Measurements from ENCODE around the gene CTAGE9. TPM values are rescaled to one million over a fixed set of nuclear protein-coding genes. Genes with fewer than 3 reads are reported as not detected.

CTAGE9 gene
- total and polyA plus RNA-seq, 2 donors (not counting 1 experiment from before 2014, with no cell fraction given) = not detected

- Histone ChIP-seq H3K9ac (ENCODE audit: low read length) (no peak overlapping the region), H3K4me3 (ENCODE audit: control extremely low read depth in 1 of 5, extremely low read depth in 1 of 5, insufficient read depth in 1 of 5, low read depth in 2 of 5, low read length in 4 of 5) (no peak overlapping the region), H2AFZ (ENCODE audit: insufficient read depth, low read depth, low read length, poor library complexity, severe bottlenecking) (no peak overlapping the region), H3K4me2 (replicated peaks; ENCODE audit: low read depth, low read length, poor library complexity, severe bottlenecking) (no peak overlapping the region), H3K27ac (ENCODE audit: low read length in 2 of 2) (no peak overlapping the region), H3K9me3 (ENCODE audit: control extremely low read depth in 1 of 3, control insufficient read depth in 2 of 3, insufficient read depth in 1 of 3, low read length in 2 of 3) (no peaks in the 10 kb centered on the region), H3K4me1 (ENCODE audit: control insufficient read depth in 2 of 2, insufficient read depth in 2 of 2, low read length in 2 of 2) (peaks cover 3 to 4% of the 10 kb centered on the region in 2 donors), H3K36me3 (replicated peaks in 1 of 2; ENCODE audit: control extremely low read depth in 1 of 2, control insufficient read depth in 1 of 2, extremely low read depth in 1 of 2, insufficient read depth in 2 of 2, low read length in 1 of 2) (no peaks in the 10 kb centered on the region), H3K27me3 (replicated peaks in 1 of 4; ENCODE audit: control extremely low read depth in 1 of 4, control insufficient read depth in 3 of 4, insufficient read depth in 4 of 4, low read length in 3 of 4) (peaks cover 0 to 4% (median 0%) of the 10 kb centered on the region in 4 experiments), H4K20me1 (ENCODE audit: control insufficient read depth, insufficient read depth, low read length, poor library complexity, severe bottlenecking) (no peaks in the 10 kb centered on the region), H3K79me2 (ENCODE audit: control insufficient read depth, insufficient read depth, low read length) (no peaks in the 10 kb centered on the region)
- ATAC-seq (ENCODE audit: low read depth) (no peak), DNase-seq (no peak)
- no peak for TF ChIP-seq EZH2 (IDR thresholded peaks at IDR 0.05; ENCODE audit: borderline replicate concordance, insufficient read depth, low read depth, low read length, poor library complexity, severe bottlenecking)
- no peak for TF ChIP-seq CTCF (IDR thresholded peaks at IDR 0.05)
- peaks cover 5% of the 10 kb centered on the region for H3K27me3 Mint-ChIP-seq
- no peak overlapping the region for H3K27ac Mint-ChIP-seq
- WGBS (ENCODE audit: insufficient coverage) = 10% methylated on average over 1 of the region's 3 CpGs
- H3K9me3 Mint-ChIP-seq (ENCODE audit: insufficient read depth) = no peaks in the 10 kb centered on the region
- ChIA-PET CTCF (no interaction called here), POLR2A (no interaction called here)
- H3K4me1 Mint-ChIP-seq = peaks cover 7% of the 10 kb centered on the region
- intact Hi-C loops (cut with micrococcal nuclease) = no loop called here
- no peak overlapping the region for H3K4me3 Mint-ChIP-seq
Measured at GRCh38 chr6:131741688-131742393, 31.0 kb upstream of the CTAGE9 start.

GRCh38 chr6:131740161-131740560 lies 29.3 kb upstream of the CTAGE9 start:
- TF ChIP-seq CTCF (IDR thresholded peaks at IDR 0.05) = no peak
- TF ChIP-seq EZH2 (IDR thresholded peaks at IDR 0.05; ENCODE audit: borderline replicate concordance, insufficient read depth, low read depth, low read length, poor library complexity, severe bottlenecking) = no peak
- WGBS (ENCODE audit: insufficient coverage) = no CpG with 5 or more reads among the region's 4 CpGs
- H3K4me3 ChIP-seq (ENCODE audit: control extremely low read depth in 1 of 5, extremely low read depth in 1 of 5, insufficient read depth in 1 of 5, low read depth in 2 of 5, low read length in 4 of 5) = no peak overlapping the region
- H3K4me2 ChIP-seq (replicated peaks; ENCODE audit: low read depth, low read length, poor library complexity, severe bottlenecking) = no peak overlapping the region
- ChIA-PET POLR2A (no interaction called here), CTCF (no interaction called here)
- no peak overlapping the region for H2AFZ ChIP-seq (ENCODE audit: insufficient read depth, low read depth, low read length, poor library complexity, severe bottlenecking)
- H3K27me3 Mint-ChIP-seq = peaks cover 5% of the 10 kb centered on the region
- H3K9ac ChIP-seq (ENCODE audit: low read length) = no peak overlapping the region
- peaks cover 7% of the 10 kb centered on the region for H3K4me1 Mint-ChIP-seq
- H3K4me3 Mint-ChIP-seq = no peak overlapping the region
- ATAC-seq (ENCODE audit: low read depth) (no peak), DNase-seq (no peak)
- H3K9me3 ChIP-seq (ENCODE audit: control extremely low read depth in 1 of 3, control insufficient read depth in 2 of 3, insufficient read depth in 1 of 3, low read length in 2 of 3) = no peaks in the 10 kb centered on the region
- intact Hi-C loops (cut with micrococcal nuclease) = no loop called here
- peaks cover 0 to 4% (median 0%) of the 10 kb centered on the region in 4 experiments for H3K27me3 ChIP-seq (replicated peaks in 1 of 4; ENCODE audit: control extremely low read depth in 1 of 4, control insufficient read depth in 3 of 4, insufficient read depth in 4 of 4, low read length in 3 of 4)
- no peaks in the 10 kb centered on the region for H4K20me1 ChIP-seq (ENCODE audit: control insufficient read depth, insufficient read depth, low read length, poor library complexity, severe bottlenecking)
- H3K27ac Mint-ChIP-seq = no peak overlapping the region
- no peaks in the 10 kb centered on the region for H3K79me2 ChIP-seq (ENCODE audit: control insufficient read depth, insufficient read depth, low read length)
- H3K9me3 Mint-ChIP-seq (ENCODE audit: insufficient read depth) = no peaks in the 10 kb centered on the region
- no peak overlapping the region for H3K27ac ChIP-seq (ENCODE audit: low read length in 2 of 2)
- no peaks in the 10 kb centered on the region for H3K36me3 ChIP-seq (replicated peaks in 1 of 2; ENCODE audit: control extremely low read depth in 1 of 2, control insufficient read depth in 1 of 2, extremely low read depth in 1 of 2, insufficient read depth in 2 of 2, low read length in 1 of 2)
- H3K4me1 ChIP-seq (ENCODE audit: control insufficient read depth in 2 of 2, insufficient read depth in 2 of 2, low read length in 2 of 2) = peaks cover 3 to 4% of the 10 kb centered on the region in 2 donors
